NCI-H1417 (cell line): ENCODE results near the gene AUH.

Experiments
- DNase-seq, 3 experiments: peaks; one replicate each; lab custom pipeline; 2025; lab: John Stamatoyannopoulos, UW

AUH gene

GRCh38 chr9:91164724-91165520 lies 196.8 kb downstream of the AUH start:
- DNase-seq: peak in 1 of 3 experiments; percentile 2
